ENCODE results near the gene LIPK. TPM values are rescaled to one million over a fixed set of nuclear protein-coding genes. Genes with fewer than 3 reads are reported as not detected.

Gene LIPK
- total and polyA plus RNA-seq, 2 experiments from 2014 or later: not detected

DNA sequence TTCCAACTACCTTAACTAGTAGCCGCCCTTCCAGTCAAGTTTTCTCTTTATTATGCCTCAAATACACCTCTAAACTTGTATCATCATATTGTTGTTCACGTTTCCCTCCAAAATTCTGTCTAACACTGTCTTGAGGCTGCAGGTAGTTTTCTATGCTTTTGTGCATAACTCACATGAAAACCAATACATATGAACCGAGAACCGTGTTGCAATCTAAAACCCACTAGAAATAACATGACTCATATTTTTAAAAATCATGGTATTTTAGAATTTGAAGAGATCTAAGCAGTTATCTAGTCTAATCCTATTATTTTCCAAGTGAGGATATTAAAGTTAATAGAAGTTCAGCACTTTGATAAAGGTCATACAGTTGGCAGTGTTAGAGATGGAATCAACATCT lies 23.6 kb upstream of the LIPK start:
- no peak for DNase-seq (ENCODE audit: low spot score)

DNA sequence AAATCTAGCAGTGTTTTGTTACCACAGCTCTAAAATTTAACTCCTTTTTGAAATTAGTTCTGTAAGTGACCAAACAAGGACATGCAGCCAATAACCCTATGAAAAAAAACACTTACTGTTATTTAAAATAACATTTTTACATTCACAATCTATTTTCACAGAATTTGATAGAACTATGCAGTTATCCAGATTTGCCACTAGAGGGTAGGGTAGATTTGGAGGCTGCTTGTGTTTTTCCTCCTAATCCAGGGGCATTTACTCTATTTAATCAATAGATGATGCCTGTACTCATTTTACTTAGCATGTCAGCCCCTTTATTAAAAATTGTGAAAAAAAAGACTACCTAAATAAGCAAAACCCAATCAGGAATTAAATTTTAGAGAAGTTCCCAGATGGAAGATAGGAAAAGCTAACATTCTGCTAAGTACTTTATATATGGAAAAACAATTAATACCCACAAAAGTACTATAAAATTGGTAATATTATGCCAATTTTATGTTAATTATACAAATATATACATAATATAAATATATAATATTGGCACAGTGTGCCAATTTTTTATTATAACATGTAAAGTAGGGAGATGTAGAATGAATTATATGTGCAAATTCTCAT lies 18.1 kb upstream of the LIPK start:
- no peak overlapping the region for H3K4me2 ChIP-seq
- H2AFZ ChIP-seq: no peak overlapping the region
- H3K9me2 ChIP-seq (replicated peaks; ENCODE audit: insufficient read depth): no peaks in the 10 kb centered on the region
- no peak overlapping the region for H3K4me3 ChIP-seq
- DNase-seq (ENCODE audit: low spot score): peak; percentile 19
- no peaks in the 10 kb centered on the region for H3K27me3 ChIP-seq
- H3K27ac ChIP-seq: no peak overlapping the region
- TF ChIP-seq EZH2 (IDR thresholded peaks at IDR 0.05; ENCODE audit: borderline replicate concordance): no peak
- TF ChIP-seq EZH2phosphoT487 (IDR thresholded peaks at IDR 0.05; ENCODE audit: low read depth, severe bottlenecking, unreplicated experiment): no peak
- TF ChIP-seq, protein P1, sequence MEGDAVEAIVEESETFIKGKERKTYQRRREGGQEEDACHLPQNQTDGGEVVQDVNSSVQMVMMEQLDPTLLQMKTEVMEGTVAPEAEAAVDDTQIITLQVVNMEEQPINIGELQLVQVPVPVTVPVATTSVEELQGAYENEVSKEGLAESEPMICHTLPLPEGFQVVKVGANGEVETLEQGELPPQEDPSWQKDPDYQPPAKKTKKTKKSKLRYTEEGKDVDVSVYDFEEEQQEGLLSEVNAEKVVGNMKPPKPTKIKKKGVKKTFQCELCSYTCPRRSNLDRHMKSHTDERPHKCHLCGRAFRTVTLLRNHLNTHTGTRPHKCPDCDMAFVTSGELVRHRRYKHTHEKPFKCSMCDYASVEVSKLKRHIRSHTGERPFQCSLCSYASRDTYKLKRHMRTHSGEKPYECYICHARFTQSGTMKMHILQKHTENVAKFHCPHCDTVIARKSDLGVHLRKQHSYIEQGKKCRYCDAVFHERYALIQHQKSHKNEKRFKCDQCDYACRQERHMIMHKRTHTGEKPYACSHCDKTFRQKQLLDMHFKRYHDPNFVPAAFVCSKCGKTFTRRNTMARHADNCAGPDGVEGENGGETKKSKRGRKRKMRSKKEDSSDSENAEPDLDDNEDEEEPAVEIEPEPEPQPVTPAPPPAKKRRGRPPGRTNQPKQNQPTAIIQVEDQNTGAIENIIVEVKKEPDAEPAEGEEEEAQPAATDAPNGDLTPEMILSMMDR (IDR thresholded peaks at IDR 0.05; ENCODE audit: poor library complexity): peak; percentile 78
- H3K79me2 ChIP-seq: no peaks in the 10 kb centered on the region
- no peaks in the 10 kb centered on the region for H3K4me1 ChIP-seq (ENCODE audit: insufficient read depth)
- no peaks in the 10 kb centered on the region for H4K20me1 ChIP-seq (ENCODE audit: insufficient read depth, poor library complexity, severe bottlenecking)
- H3K9me3 ChIP-seq (ENCODE audit: low read depth): no peaks in the 10 kb centered on the region
- no peaks in the 10 kb centered on the region for H3K36me3 ChIP-seq (replicated peaks; ENCODE audit: insufficient read depth, low read depth)

More for the DNA sequence above, 23.6 kb upstream of the LIPK start:
- no peak for TF ChIP-seq EZH2 (IDR thresholded peaks at IDR 0.05; ENCODE audit: borderline replicate concordance)
- TF ChIP-seq, protein P1 (IDR thresholded peaks at IDR 0.05; ENCODE audit: poor library complexity): no peak
- TF ChIP-seq EZH2phosphoT487 (IDR thresholded peaks at IDR 0.05; ENCODE audit: low read depth, severe bottlenecking, unreplicated experiment): no peak
- H3K9me3 ChIP-seq (ENCODE audit: low read depth): no peaks in the 10 kb centered on the region
- no peak overlapping the region for H3K4me3 ChIP-seq
- no peaks in the 10 kb centered on the region for H3K79me2 ChIP-seq
- no peak overlapping the region for H3K4me2 ChIP-seq
- H2AFZ ChIP-seq: no peak overlapping the region
- 89% methylated on average over 4 of the region's 4 CpGs for WGBS (ENCODE audit: low lambda C conversion rate, missing lambda C conversion rate)
- H3K27ac ChIP-seq: no peak overlapping the region
- no peaks in the 10 kb centered on the region for H4K20me1 ChIP-seq (ENCODE audit: insufficient read depth, poor library complexity, severe bottlenecking)
- no peaks in the 10 kb centered on the region for H3K27me3 ChIP-seq
- H3K9me2 ChIP-seq (replicated peaks; ENCODE audit: insufficient read depth): no peaks in the 10 kb centered on the region
- no peaks in the 10 kb centered on the region for H3K4me1 ChIP-seq (ENCODE audit: insufficient read depth)
- no peaks in the 10 kb centered on the region for H3K36me3 ChIP-seq (replicated peaks; ENCODE audit: insufficient read depth, low read depth)

GRCh38 chr10:88689366-88689765 lies 16.7 kb upstream of the LIPK start:
- TF ChIP-seq EZH2 (IDR thresholded peaks at IDR 0.05; ENCODE audit: borderline replicate concordance) (no peak), EZH2phosphoT487 (IDR thresholded peaks at IDR 0.05; ENCODE audit: low read depth, severe bottlenecking, unreplicated experiment) (no peak)
- TF ChIP-seq, protein P1 (IDR thresholded peaks at IDR 0.05; ENCODE audit: poor library complexity): no peak
- no peak for DNase-seq (ENCODE audit: low spot score)
- 91% methylated on average over 6 of the region's 6 CpGs for WGBS (ENCODE audit: low lambda C conversion rate, missing lambda C conversion rate)

More at GRCh38 chr10:88689366-88689765, 16.7 kb upstream of the LIPK start:
- Histone ChIP-seq H2AFZ (no peak overlapping the region), H3K4me1 (ENCODE audit: insufficient read depth) (no peaks in the 10 kb centered on the region), H3K9me3 (ENCODE audit: low read depth) (no peaks in the 10 kb centered on the region), H3K4me3 (no peak overlapping the region), H3K4me2 (no peak overlapping the region), H4K20me1 (ENCODE audit: insufficient read depth, poor library complexity, severe bottlenecking) (no peaks in the 10 kb centered on the region), H3K9me2 (replicated peaks; ENCODE audit: insufficient read depth) (no peaks in the 10 kb centered on the region), H3K27me3 (no peaks in the 10 kb centered on the region), H3K79me2 (no peaks in the 10 kb centered on the region), H3K36me3 (replicated peaks; ENCODE audit: insufficient read depth, low read depth) (no peaks in the 10 kb centered on the region), H3K27ac (no peak overlapping the region)
